Activated CD8-positive, alpha-beta T cell treated with anti-CD3 and anti-CD28 coated beads for 36 hours (primary cell): ENCODE measurements around the gene PPAT. TPM values are rescaled to one million over a fixed set of nuclear protein-coding genes. Genes with fewer than 3 reads are reported as not detected.
A peak's percentile ranks its signal among the peaks of the same experiment; 100 is the strongest.
"Not testable (repeated sequence)": the region's sequence is repeated elsewhere in the genome, so short reads cannot be mapped to it uniquely, and the experiment has no call there.

ENCODE experiments used
- ATAC-seq: fragments of 200-7000 bp; cut with Tn5 transposase; one replicate; pipeline ENCODE4 v1.10.0; 2021; ENCODE audit warnings: mild to moderate bottlenecking, moderate library complexity
- CTCF ChIA-PET: fragments of 350-600 bp; sonication (Branson Sonifier 250); formaldehyde crosslinking; loops from one replicate; lab custom pipeline; 2021; ENCODE audit warnings: antibody characterized with exemption; lab: Charles Lee
- POLR2A ChIA-PET: fragments of 350-600 bp; sonication (Branson Sonifier 250); formaldehyde crosslinking; loops from one replicate; lab custom pipeline; 2021; ENCODE audit warnings: antibody characterized with exemption; lab: Charles Lee
- DNase-seq: peaks from one replicate; pipeline ENCODE4 v3.0.0-alpha.2; 2020
- H3K27ac Mint-ChIP-seq: one replicate; pipeline ENCODE4 v1.8.0; 2021; ENCODE audit warnings: mild to moderate bottlenecking, mixed read lengths
- H3K27me3 Mint-ChIP-seq: one replicate; pipeline ENCODE4 v1.8.0; 2021; ENCODE audit warnings: mixed read lengths
- H3K36me3 Mint-ChIP-seq: one replicate; pipeline ENCODE4 v1.8.0; 2021; ENCODE audit warnings: low read depth, mixed read lengths
- H3K4me1 Mint-ChIP-seq: one replicate; pipeline ENCODE4 v1.8.0; 2021; ENCODE audit warnings: low read depth, mixed read lengths
- H3K4me3 Mint-ChIP-seq: one replicate; pipeline ENCODE4 v1.8.0; 2021; ENCODE audit warnings: mild to moderate bottlenecking, moderate library complexity, mixed read lengths
- H3K9me3 Mint-ChIP-seq: one replicate; pipeline ENCODE4 v1.8.0; 2021; ENCODE audit warnings: mixed read lengths
- CTCF ChIP-seq: fragments of 200-600 bp; IDR thresholded peaks from one replicate; pipeline ENCODE4 v1.8.0; 2022; ENCODE audit warnings: antibody characterized with exemption, mild to moderate bottlenecking
- intact Hi-C: fragments of 100-400 bp; cut with micrococcal nuclease; formaldehyde crosslinking; loops from one replicate; pipeline ENCODE4 v1.10.0; 2022
- total RNA-seq, 2 experiments: library from RNA; stranded (reverse); gene quantifications; one replicate each; pipeline ENCODE4 v1.2.3, GENCODE V29; 2021

PPAT gene
- total RNA-seq, 2 experiments from 2014 or later = 44.1 to 46.9 TPM

GRCh38 chr4:56469489-56470210 lies 34.2 kb upstream of the PPAT start:
- DNase-seq = no peak
- no peak for ATAC-seq
- POLR2A ChIA-PET = interaction anchor here (1.0 to 2.5 kb wide), 2 partner anchors 25 to 33 kb away, joined by 3 to 27 read pairs; partner anchors contain the start of genes PAICS and PPAT
- peaks cover 41% of the 10 kb centered on the region for H3K4me1 Mint-ChIP-seq
- H3K27ac Mint-ChIP-seq = peak overlapping the region; percentile 70
- H3K27me3 Mint-ChIP-seq = no peaks in the 10 kb centered on the region
- CTCF ChIA-PET = interaction anchor here (2.0 to 2.3 kb wide), 3 partner anchors 12 to 44 kb away, joined by 6 read pairs; partner anchors contain the start of gene PAICS
- intact Hi-C loops = no loop called here
- TF ChIP-seq CTCF = no peak
- H3K4me3 Mint-ChIP-seq = peak overlapping the region; percentile 94
- peaks cover 46% of the 10 kb centered on the region for H3K36me3 Mint-ChIP-seq
- H3K9me3 Mint-ChIP-seq = no peaks in the 10 kb centered on the region

- ChIA-PET POLR2A (interaction anchor here (0.6 to 2.5 kb wide), 6 partner anchors 8 to 522 kb away, joined by 3 to 27 read pairs (median 4); partner anchors contain the start of genes AASDH, PAICS and PPAT), CTCF (interaction anchor here (0.7 to 2.3 kb wide), 4 partner anchors 10 to 354 kb away, joined by 3 to 6 read pairs (median 6); partner anchors contain the start of gene PAICS)
- Mint-ChIP-seq H3K27me3 (no peaks in the 10 kb centered on the region), H3K4me1 (peaks cover 55% of the 10 kb centered on the region), H3K27ac (peak overlapping the region; percentile 95), H3K9me3 (no peaks in the 10 kb centered on the region), H3K4me3 (peak overlapping the region; percentile 94), H3K36me3 (peaks cover 46% of the 10 kb centered on the region)
- intact Hi-C loops = no loop called here
- no peak for TF ChIP-seq CTCF
- ATAC-seq = peak; percentile 24
- DNase-seq = no peak
Observed at GRCh38 chr4:56468097-56468422, 32.6 kb upstream of the PPAT start.

GRCh38 chr4:56467284-56468096 lies 32.1 kb upstream of the PPAT start, which contains the start of gene SRP72:
Gene SRP72 (plus strand): TSS chr4:56467617. CDS start chr4:56467636, 19 bp downstream.
- H3K4me3 Mint-ChIP-seq = peak within 1 kb of the TSS; percentile 94
- ChIA-PET CTCF (interaction anchor here (0.7 to 2.3 kb wide), 5 partner anchors 10 to 355 kb away, joined by 3 to 6 read pairs (median 6); partner anchors contain the start of gene PAICS), POLR2A (interaction anchor here (0.6 to 2.5 kb wide), 10 partner anchors 8 to 523 kb away, joined by 3 to 27 read pairs (median 4); partner anchors contain the start of genes AASDH, PAICS and PPAT)
- H3K9me3 Mint-ChIP-seq = no peaks in the 10 kb centered on the region
- H3K27me3 Mint-ChIP-seq = no peaks in the 10 kb centered on the region
- TF ChIP-seq CTCF = no peak
- DNase-seq (peak; percentile 93), ATAC-seq (peak; percentile 93)
- peak within 1 kb of the TSS; percentile 95 for H3K27ac Mint-ChIP-seq
- H3K4me1 Mint-ChIP-seq = peaks cover 57% of the 10 kb centered on the region
- H3K36me3 Mint-ChIP-seq = peaks cover 44% of the 10 kb centered on the region
- intact Hi-C loops = loop anchor here (2.0 kb wide), 1 partner anchor 31 kb away; the partner anchor contains the start of gene PAICS

GRCh38 chr4:56466910-56467283 lies 31.5 kb upstream of the PPAT start:
- H3K27ac Mint-ChIP-seq = peak overlapping the region; percentile 95
- intact Hi-C loops = loop anchor here (2.0 kb wide), 1 partner anchor 30 kb away; the partner anchor contains the start of gene PAICS
- peaks cover 62% of the 10 kb centered on the region for H3K4me1 Mint-ChIP-seq
- no peak for TF ChIP-seq CTCF
- H3K27me3 Mint-ChIP-seq = no peaks in the 10 kb centered on the region
- H3K9me3 Mint-ChIP-seq = no peaks in the 10 kb centered on the region
- ChIA-PET CTCF (interaction anchor here (1.5 to 2.4 kb wide), 2 partner anchors 14 to 333 kb away, joined by 5 to 7 read pairs; no protein-coding TSS in a partner anchor), POLR2A (interaction anchor here (0.6 to 2.4 kb wide), 6 partner anchors 9 to 84 kb away, joined by 3 to 12 read pairs (median 5); partner anchors contain the start of genes AASDH, PAICS and PPAT)
- DNase-seq = no peak
- ATAC-seq = no peak
- H3K4me3 Mint-ChIP-seq = peak overlapping the region; percentile 94
- H3K36me3 Mint-ChIP-seq = peaks cover 48% of the 10 kb centered on the region

- intact Hi-C loops = loop anchor here (2.0 kb wide), 1 partner anchor 30 kb away; the partner anchor contains the start of gene PAICS
- POLR2A ChIA-PET = interaction anchor here (0.8 to 2.4 kb wide), 9 partner anchors 9 to 188 kb away, joined by 3 to 12 read pairs (median 4); partner anchors contain the start of genes AASDH, PAICS and PPAT
- Mint-ChIP-seq H3K36me3 (peaks cover 45% of the 10 kb centered on the region), H3K4me1 (peaks cover 59% of the 10 kb centered on the region), H3K4me3 (peak overlapping the region; percentile 94), H3K27ac (peak overlapping the region; percentile 95)
- ATAC-seq (peak; percentile 53), DNase-seq (peak; percentile 49)
- CTCF ChIA-PET = interaction anchor here (0.5 to 2.4 kb wide), 3 partner anchors 13 to 334 kb away, joined by 3 to 7 read pairs (median 5); no protein-coding TSS in a partner anchor
- H3K9me3 Mint-ChIP-seq, H3K27me3 Mint-ChIP-seq: not testable (repeated sequence)
Observed at GRCh38 chr4:56466296-56466761, 30.9 kb upstream of the PPAT start.
